ENCODE data around the gene CLCN5.

CLCN5 gene

GRCh38 chrX:50098749-50099148, 176.4 kb downstream of the CLCN5 start:
- Histone ChIP-seq H3K36me3 (ENCODE audit: control insufficient read depth in 2 of 2, insufficient read depth in 2 of 2, low read length in 2 of 2) (no peaks in the 10 kb centered on the region), H3K4me1 (ENCODE audit: control insufficient read depth in 2 of 2, insufficient read depth in 2 of 2, low read length in 2 of 2) (no peaks in the 10 kb centered on the region), H3K9ac (ENCODE audit: low read depth in 1 of 2, low read length in 2 of 2) (no peak overlapping the region), H3K27me3 (ENCODE audit: control insufficient read depth in 2 of 2, insufficient read depth in 2 of 2, low read length in 2 of 2) (peaks cover 0 to 4% of the 10 kb centered on the region in 2 donors), H3K27ac (ENCODE audit: low read depth in 2 of 2, low read length in 2 of 2) (no peak overlapping the region), H3K4me3 (ENCODE audit: low read length in 2 of 2) (no peak overlapping the region), H3K9me3 (ENCODE audit: control insufficient read depth in 2 of 2, low read length in 2 of 2) (no peaks in the 10 kb centered on the region)

GRCh38 chrX:50099331-50099730, 176.9 kb downstream of the CLCN5 start:
- peaks cover 0 to 4% of the 10 kb centered on the region in 2 donors for H3K27me3 ChIP-seq (ENCODE audit: control insufficient read depth in 2 of 2, insufficient read depth in 2 of 2, low read length in 2 of 2)
- no peak overlapping the region for H3K27ac ChIP-seq (ENCODE audit: low read depth in 2 of 2, low read length in 2 of 2)
- no peaks in the 10 kb centered on the region for H3K4me1 ChIP-seq (ENCODE audit: control insufficient read depth in 2 of 2, insufficient read depth in 2 of 2, low read length in 2 of 2)
- no peaks in the 10 kb centered on the region for H3K9me3 ChIP-seq (ENCODE audit: control insufficient read depth in 2 of 2, low read length in 2 of 2)
- no peak overlapping the region for H3K9ac ChIP-seq (ENCODE audit: low read depth in 1 of 2, low read length in 2 of 2)
- H3K4me3 ChIP-seq (ENCODE audit: low read length in 2 of 2), result no peak overlapping the region
- H3K36me3 ChIP-seq (ENCODE audit: control insufficient read depth in 2 of 2, insufficient read depth in 2 of 2, low read length in 2 of 2), result no peaks in the 10 kb centered on the region

GRCh38 chrX:50100188-50100587, 177.8 kb downstream of the CLCN5 start:
- Histone ChIP-seq H3K9me3 (ENCODE audit: control insufficient read depth in 2 of 2, low read length in 2 of 2) (no peaks in the 10 kb centered on the region), H3K4me3 (ENCODE audit: low read length in 2 of 2) (no peak overlapping the region), H3K36me3 (ENCODE audit: control insufficient read depth in 2 of 2, insufficient read depth in 2 of 2, low read length in 2 of 2) (no peaks in the 10 kb centered on the region), H3K27ac (ENCODE audit: low read depth in 2 of 2, low read length in 2 of 2) (no peak overlapping the region), H3K4me1 (ENCODE audit: control insufficient read depth in 2 of 2, insufficient read depth in 2 of 2, low read length in 2 of 2) (no peaks in the 10 kb centered on the region), H3K9ac (ENCODE audit: low read depth in 1 of 2, low read length in 2 of 2) (no peak overlapping the region), H3K27me3 (ENCODE audit: control insufficient read depth in 2 of 2, insufficient read depth in 2 of 2, low read length in 2 of 2) (peaks cover 0 to 4% of the 10 kb centered on the region in 2 donors)

- Histone ChIP-seq H3K27me3 (ENCODE audit: control insufficient read depth in 2 of 2, insufficient read depth in 2 of 2, low read length in 2 of 2) (peaks cover 0 to 4% of the 10 kb centered on the region in 2 donors), H3K4me3 (ENCODE audit: low read length in 2 of 2) (no peak overlapping the region), H3K9me3 (ENCODE audit: control insufficient read depth in 2 of 2, low read length in 2 of 2) (no peaks in the 10 kb centered on the region), H3K9ac (ENCODE audit: low read depth in 1 of 2, low read length in 2 of 2) (no peak overlapping the region), H3K36me3 (ENCODE audit: control insufficient read depth in 2 of 2, insufficient read depth in 2 of 2, low read length in 2 of 2) (no peaks in the 10 kb centered on the region), H3K27ac (ENCODE audit: low read depth in 2 of 2, low read length in 2 of 2) (no peak overlapping the region), H3K4me1 (ENCODE audit: control insufficient read depth in 2 of 2, insufficient read depth in 2 of 2, low read length in 2 of 2) (no peaks in the 10 kb centered on the region)
These were observed 180.8 kb downstream of the CLCN5 start for GRCh38 chrX:50103176-50103575.

- Histone ChIP-seq H3K36me3 (ENCODE audit: control insufficient read depth in 2 of 2, insufficient read depth in 2 of 2, low read length in 2 of 2) (no peaks in the 10 kb centered on the region), H3K27ac (ENCODE audit: low read depth in 2 of 2, low read length in 2 of 2) (no peak overlapping the region), H3K4me1 (ENCODE audit: control insufficient read depth in 2 of 2, insufficient read depth in 2 of 2, low read length in 2 of 2) (no peaks in the 10 kb centered on the region)
These were observed 181.6 kb downstream of the CLCN5 start for GRCh38 chrX:50103866-50104566.

GRCh38 chrX:50106051-50106675, 183.8 kb downstream of the CLCN5 start:
- Histone ChIP-seq H3K4me1 (ENCODE audit: control insufficient read depth in 2 of 2, insufficient read depth in 2 of 2, low read length in 2 of 2) (peaks cover 0 to 2% of the 10 kb centered on the region in 2 donors), H3K4me3 (ENCODE audit: low read length in 2 of 2) (no peak overlapping the region), H3K9ac (ENCODE audit: low read depth in 1 of 2, low read length in 2 of 2) (no peak overlapping the region), H3K27ac (ENCODE audit: low read depth in 2 of 2, low read length in 2 of 2) (no peak overlapping the region), H3K36me3 (ENCODE audit: control insufficient read depth in 2 of 2, insufficient read depth in 2 of 2, low read length in 2 of 2) (no peaks in the 10 kb centered on the region), H3K27me3 (ENCODE audit: control insufficient read depth in 2 of 2, insufficient read depth in 2 of 2, low read length in 2 of 2) (no peaks in the 10 kb centered on the region), H3K9me3 (ENCODE audit: control insufficient read depth in 2 of 2, low read length in 2 of 2) (no peaks in the 10 kb centered on the region)

More at GRCh38 chrX:50103866-50104566, 181.6 kb downstream of the CLCN5 start:
- Histone ChIP-seq H3K9me3 (ENCODE audit: control insufficient read depth in 2 of 2, low read length in 2 of 2) (no peaks in the 10 kb centered on the region), H3K27me3 (ENCODE audit: control insufficient read depth in 2 of 2, insufficient read depth in 2 of 2, low read length in 2 of 2) (peaks cover 0 to 4% of the 10 kb centered on the region in 2 donors), H3K9ac (ENCODE audit: low read depth in 1 of 2, low read length in 2 of 2) (no peak overlapping the region), H3K4me3 (ENCODE audit: low read length in 2 of 2) (no peak overlapping the region)

- no peaks in the 10 kb centered on the region for H3K27me3 ChIP-seq (ENCODE audit: control insufficient read depth in 2 of 2, insufficient read depth in 2 of 2, low read length in 2 of 2)
These were observed 185.1 kb downstream of the CLCN5 start for GRCh38 chrX:50107470-50107869.

GRCh38 chrX:50108264-50108663, 185.9 kb downstream of the CLCN5 start:
- Histone ChIP-seq H3K36me3 (ENCODE audit: control insufficient read depth in 2 of 2, insufficient read depth in 2 of 2, low read length in 2 of 2) (no peaks in the 10 kb centered on the region), H3K4me3 (ENCODE audit: low read length in 2 of 2) (no peak overlapping the region), H3K4me1 (ENCODE audit: control insufficient read depth in 2 of 2, insufficient read depth in 2 of 2, low read length in 2 of 2) (peaks cover 0 to 2% of the 10 kb centered on the region in 2 donors), H3K27me3 (ENCODE audit: control insufficient read depth in 2 of 2, insufficient read depth in 2 of 2, low read length in 2 of 2) (no peaks in the 10 kb centered on the region), H3K9me3 (ENCODE audit: control insufficient read depth in 2 of 2, low read length in 2 of 2) (no peaks in the 10 kb centered on the region), H3K27ac (ENCODE audit: low read depth in 2 of 2, low read length in 2 of 2) (peak overlapping the region; percentile 29 to 70), H3K9ac (ENCODE audit: low read depth in 1 of 2, low read length in 2 of 2) (no peak overlapping the region)

More at GRCh38 chrX:50107470-50107869, 185.1 kb downstream of the CLCN5 start:
- no peaks in the 10 kb centered on the region for H3K36me3 ChIP-seq (ENCODE audit: control insufficient read depth in 2 of 2, insufficient read depth in 2 of 2, low read length in 2 of 2)
- H3K9ac ChIP-seq (ENCODE audit: low read depth in 1 of 2, low read length in 2 of 2), result no peak overlapping the region
- peaks cover 0 to 2% of the 10 kb centered on the region in 2 donors for H3K4me1 ChIP-seq (ENCODE audit: control insufficient read depth in 2 of 2, insufficient read depth in 2 of 2, low read length in 2 of 2)
- no peaks in the 10 kb centered on the region for H3K9me3 ChIP-seq (ENCODE audit: control insufficient read depth in 2 of 2, low read length in 2 of 2)
- peak overlapping the region in 1 of 2 donors; percentile 66 for H3K27ac ChIP-seq (ENCODE audit: low read depth in 2 of 2, low read length in 2 of 2)
- no peak overlapping the region for H3K4me3 ChIP-seq (ENCODE audit: low read length in 2 of 2)

GRCh38 chrX:50111742-50112141, 189.3 kb downstream of the CLCN5 start:
- Histone ChIP-seq H3K27me3 (ENCODE audit: control insufficient read depth in 2 of 2, insufficient read depth in 2 of 2, low read length in 2 of 2) (no peaks in the 10 kb centered on the region), H3K4me1 (ENCODE audit: control insufficient read depth in 2 of 2, insufficient read depth in 2 of 2, low read length in 2 of 2) (peaks cover 0 to 5% of the 10 kb centered on the region in 2 donors), H3K36me3 (ENCODE audit: control insufficient read depth in 2 of 2, insufficient read depth in 2 of 2, low read length in 2 of 2) (no peaks in the 10 kb centered on the region), H3K9me3 (ENCODE audit: control insufficient read depth in 2 of 2, low read length in 2 of 2) (no peaks in the 10 kb centered on the region), H3K4me3 (ENCODE audit: low read length in 2 of 2) (no peak overlapping the region), H3K9ac (ENCODE audit: low read depth in 1 of 2, low read length in 2 of 2) (no peak overlapping the region), H3K27ac (ENCODE audit: low read depth in 2 of 2, low read length in 2 of 2) (peak overlapping the region; percentile 19 to 64)

- Histone ChIP-seq H3K27me3 (ENCODE audit: control insufficient read depth in 2 of 2, insufficient read depth in 2 of 2, low read length in 2 of 2) (no peaks in the 10 kb centered on the region), H3K36me3 (ENCODE audit: control insufficient read depth in 2 of 2, insufficient read depth in 2 of 2, low read length in 2 of 2) (no peaks in the 10 kb centered on the region), H3K4me3 (ENCODE audit: low read length in 2 of 2) (no peak overlapping the region), H3K9me3 (ENCODE audit: control insufficient read depth in 2 of 2, low read length in 2 of 2) (no peaks in the 10 kb centered on the region), H3K4me1 (ENCODE audit: control insufficient read depth in 2 of 2, insufficient read depth in 2 of 2, low read length in 2 of 2) (peaks cover 0 to 8% of the 10 kb centered on the region in 2 donors), H3K27ac (ENCODE audit: low read depth in 2 of 2, low read length in 2 of 2) (peak overlapping the region in 1 of 2 donors; percentile 45), H3K9ac (ENCODE audit: low read depth in 1 of 2, low read length in 2 of 2) (no peak overlapping the region)
These were observed 191.7 kb downstream of the CLCN5 start for GRCh38 chrX:50114113-50114512.

Measured in mucosa of rectum (tissue), 2 donors.